ENCODE data around the gene FOXF1.

GRCh38 chr16:86545481-86545880, 35.2 kb downstream of the FOXF1 start:
- no peak for TF ChIP-seq CTCF (IDR thresholded peaks at IDR 0.05; ENCODE audit: low read depth, low read length, poor library complexity, severe bottlenecking)
- no peak for TF ChIP-seq EZH2phosphoT487 (IDR thresholded peaks at IDR 0.05; ENCODE audit: borderline replicate concordance, low read length)
